Erythroblast (primary cell): ENCODE measurements around the gene OR2A14.

ENCODE experiments used
- GATA1 ChIP-seq: IDR thresholded peaks from 2 replicates; pipeline ENCODE4 v1.6.1; 2011; ENCODE audit warnings: low read depth, mild to moderate bottlenecking, control low read depth, low read length, moderate library complexity
- POLR2A ChIP-seq: IDR thresholded peaks from 2 replicates; pipeline ENCODE4 v1.6.1; 2011; ENCODE audit warnings: mild to moderate bottlenecking, low read length

GRCh38 chr7:144142187-144142586 lies 19.2 kb downstream of the OR2A14 start:
- TF ChIP-seq POLR2A = no peak
- TF ChIP-seq GATA1 = no peak
